Activated naive CD8-positive, alpha-beta T cell treated with anti-CD3 and anti-CD28 coated beads for 36 hours (primary cell): ENCODE data around the gene IGFN1. TPM values are rescaled to one million over a fixed set of nuclear protein-coding genes. Genes with fewer than 3 reads are reported as not detected.

Experiments used
- DNase-seq: peaks from one replicate; pipeline ENCODE4 v3.0.0; 2021
- H3K27ac Mint-ChIP-seq: one replicate; pipeline ENCODE4 v1.8.0; 2022; ENCODE audit warnings: mild to moderate bottlenecking, moderate library complexity, mixed read lengths
- H3K27me3 Mint-ChIP-seq: one replicate; pipeline ENCODE4 v1.8.0; 2022; ENCODE audit warnings: mild to moderate bottlenecking, mixed read lengths
- H3K36me3 Mint-ChIP-seq: one replicate; pipeline ENCODE4 v1.8.0; 2021; ENCODE audit warnings: mild to moderate bottlenecking, mixed read lengths
- H3K4me1 Mint-ChIP-seq: one replicate; pipeline ENCODE4 v1.8.0; 2021; ENCODE audit warnings: mixed read lengths
- H3K4me3 Mint-ChIP-seq: one replicate; pipeline ENCODE4 v1.8.0; 2022; ENCODE audit warnings: mild to moderate bottlenecking, moderate library complexity, mixed read lengths
- H3K9me3 Mint-ChIP-seq: one replicate; pipeline ENCODE4 v1.8.0; 2022; ENCODE audit warnings: mixed read lengths
- total RNA-seq, 2 experiments: library from RNA; stranded (reverse); gene quantifications; one replicate each; pipeline ENCODE4 v1.2.3, GENCODE V29; 2021

Gene IGFN1
- total RNA-seq, result not detected

GRCh38 chr1:201190624-201191051 is at the start of gene IGFN1:
IGFN1 (plus strand) TSS chr1:201190824; CDS start chr1:201193294, 2,470 bp downstream.
- H3K9me3 Mint-ChIP-seq, result no peaks in the 10 kb centered on the region
- H3K4me1 Mint-ChIP-seq, result peaks cover 2% of the 10 kb centered on the region
- H3K27me3 Mint-ChIP-seq, result peaks cover 3% of the 10 kb centered on the region
- no peak for DNase-seq
- H3K4me3 Mint-ChIP-seq, result no peak within 1 kb of the TSS
- H3K36me3 Mint-ChIP-seq, result no peaks in the 10 kb centered on the region
- no peak within 1 kb of the TSS for H3K27ac Mint-ChIP-seq

- Mint-ChIP-seq H3K4me3 (no peak overlapping the region), H3K36me3 (no peaks in the 10 kb centered on the region), H3K4me1 (no peaks in the 10 kb centered on the region), H3K27me3 (no peaks in the 10 kb centered on the region), H3K9me3 (no peaks in the 10 kb centered on the region), H3K27ac (no peak overlapping the region)
- no peak for DNase-seq
These were observed 49.7 kb upstream of the IGFN1 start for GRCh38 chr1:201140941-201141260.

GRCh38 chr1:201141418-201141817 is 49.2 kb upstream of the IGFN1 start:
- DNase-seq, result no peak
- Mint-ChIP-seq H3K4me3 (no peak overlapping the region), H3K27me3 (no peaks in the 10 kb centered on the region), H3K9me3 (no peaks in the 10 kb centered on the region), H3K27ac (no peak overlapping the region), H3K36me3 (no peaks in the 10 kb centered on the region), H3K4me1 (no peaks in the 10 kb centered on the region)

- no peaks in the 10 kb centered on the region for H3K27me3 Mint-ChIP-seq
These were observed 48.4 kb upstream of the IGFN1 start for GRCh38 chr1:201142011-201142848.

GRCh38 chr1:201142849-201143725 is 47.5 kb upstream of the IGFN1 start:
- no peaks in the 10 kb centered on the region for H3K36me3 Mint-ChIP-seq
- no peaks in the 10 kb centered on the region for H3K27me3 Mint-ChIP-seq
- no peak overlapping the region for H3K27ac Mint-ChIP-seq
- H3K4me3 Mint-ChIP-seq, result no peak overlapping the region
- H3K4me1 Mint-ChIP-seq, result no peaks in the 10 kb centered on the region
- DNase-seq, result no peak
- H3K9me3 Mint-ChIP-seq, result no peaks in the 10 kb centered on the region

More at GRCh38 chr1:201142011-201142848, 48.4 kb upstream of the IGFN1 start:
- no peaks in the 10 kb centered on the region for H3K9me3 Mint-ChIP-seq
- H3K4me1 Mint-ChIP-seq, result no peaks in the 10 kb centered on the region
- no peak overlapping the region for H3K4me3 Mint-ChIP-seq
- H3K27ac Mint-ChIP-seq, result no peak overlapping the region
- DNase-seq, result no peak
- no peaks in the 10 kb centered on the region for H3K36me3 Mint-ChIP-seq

GRCh38 chr1:201143726-201144635 is 46.6 kb upstream of the IGFN1 start:
- H3K9me3 Mint-ChIP-seq, result no peaks in the 10 kb centered on the region
- no peaks in the 10 kb centered on the region for H3K27me3 Mint-ChIP-seq
- no peaks in the 10 kb centered on the region for H3K4me1 Mint-ChIP-seq
- H3K4me3 Mint-ChIP-seq, result no peak overlapping the region
- no peak for DNase-seq
- H3K36me3 Mint-ChIP-seq, result no peaks in the 10 kb centered on the region
- H3K27ac Mint-ChIP-seq, result no peak overlapping the region

- no peak overlapping the region for H3K27ac Mint-ChIP-seq
- no peaks in the 10 kb centered on the region for H3K27me3 Mint-ChIP-seq
- H3K9me3 Mint-ChIP-seq, result no peaks in the 10 kb centered on the region
- no peaks in the 10 kb centered on the region for H3K4me1 Mint-ChIP-seq
- H3K4me3 Mint-ChIP-seq, result no peak overlapping the region
- peaks cover 2% of the 10 kb centered on the region for H3K36me3 Mint-ChIP-seq
- no peak for DNase-seq
These were observed 45.9 kb upstream of the IGFN1 start for GRCh38 chr1:201144701-201145100.

- no peaks in the 10 kb centered on the region for H3K27me3 Mint-ChIP-seq
- H3K9me3 Mint-ChIP-seq, result no peaks in the 10 kb centered on the region
- no peak for DNase-seq
These were observed 45.5 kb upstream of the IGFN1 start for GRCh38 chr1:201145132-201145531.

GRCh38 chr1:201145816-201146215 is 44.8 kb upstream of the IGFN1 start:
- Mint-ChIP-seq H3K27ac (no peak overlapping the region), H3K4me3 (no peak overlapping the region), H3K27me3 (no peaks in the 10 kb centered on the region), H3K4me1 (no peaks in the 10 kb centered on the region), H3K9me3 (no peaks in the 10 kb centered on the region), H3K36me3 (peaks cover 2% of the 10 kb centered on the region)
- no peak for DNase-seq

More at GRCh38 chr1:201145132-201145531, 45.5 kb upstream of the IGFN1 start:
- H3K27ac Mint-ChIP-seq, result no peak overlapping the region
- H3K4me1 Mint-ChIP-seq, result no peaks in the 10 kb centered on the region
- H3K36me3 Mint-ChIP-seq, result peaks cover 2% of the 10 kb centered on the region
- no peak overlapping the region for H3K4me3 Mint-ChIP-seq

- Mint-ChIP-seq H3K4me3 (no peak overlapping the region), H3K9me3 (no peaks in the 10 kb centered on the region), H3K27ac (no peak overlapping the region), H3K4me1 (no peaks in the 10 kb centered on the region), H3K27me3 (no peaks in the 10 kb centered on the region), H3K36me3 (peaks cover 8% of the 10 kb centered on the region)
- no peak for DNase-seq
These were observed 43.8 kb upstream of the IGFN1 start for GRCh38 chr1:201146626-201147390.

- Mint-ChIP-seq H3K9me3 (no peaks in the 10 kb centered on the region), H3K27me3 (no peaks in the 10 kb centered on the region), H3K27ac (no peak overlapping the region), H3K4me3 (no peak overlapping the region), H3K36me3 (peaks cover 8% of the 10 kb centered on the region), H3K4me1 (peaks cover 2% of the 10 kb centered on the region)
- no peak for DNase-seq
These were observed 43.1 kb upstream of the IGFN1 start for GRCh38 chr1:201147396-201148015.

- Mint-ChIP-seq H3K36me3 (peaks cover 8% of the 10 kb centered on the region), H3K27me3 (no peaks in the 10 kb centered on the region), H3K4me1 (peaks cover 12% of the 10 kb centered on the region), H3K9me3 (no peaks in the 10 kb centered on the region), H3K27ac (no peak overlapping the region), H3K4me3 (no peak overlapping the region)
- no peak for DNase-seq
These were observed 41.2 kb upstream of the IGFN1 start for GRCh38 chr1:201149400-201149799.

- DNase-seq, result no peak
- H3K36me3 Mint-ChIP-seq, result peaks cover 8% of the 10 kb centered on the region
- H3K4me3 Mint-ChIP-seq, result peak overlapping the region; percentile 85
- peaks cover 10% of the 10 kb centered on the region for H3K27me3 Mint-ChIP-seq
- peaks cover 17% of the 10 kb centered on the region for H3K4me1 Mint-ChIP-seq
- H3K9me3 Mint-ChIP-seq, result no peaks in the 10 kb centered on the region
- peak overlapping the region; percentile 80 for H3K27ac Mint-ChIP-seq
These were observed 36.9 kb upstream of the IGFN1 start for GRCh38 chr1:201153474-201154388.
